Transverse colon (tissue), 3 donors: ENCODE data around the gene TEK.

ENCODE experiments used
- CTCF ChIP-seq, 5 experiments: fragments of 200-600 bp in 3 of 5; fragments of 450-650 bp in 2 of 5; sonication (generic) in 3 of 5; IDR thresholded peaks; 1 replicate in 2 of 5; 2 replicates in 3 of 5; pipeline ENCODE4 v1.5.1; 2016 to 2017; ENCODE audit warnings: antibody characterized with exemption in 5 of 5, inconsistent platforms in 3 of 5, mild to moderate bottlenecking in 2 of 5, moderate library complexity in 1 of 5
- EP300 ChIP-seq: sonication (generic); formaldehyde crosslinking; IDR thresholded peaks from one replicate; pipeline ENCODE4 v1.6.1; 2017; ENCODE audit warnings: antibody characterized with exemption, low read depth
- POLR2A ChIP-seq: fragments of 450-650 bp; IDR thresholded peaks from one replicate; pipeline ENCODE4 v1.6.1; 2016; ENCODE audit warnings: antibody characterized with exemption, mild to moderate bottlenecking, moderate library complexity

GRCh38 chr9:27179245-27179865 is 70.3 kb downstream of the TEK start:
- TF ChIP-seq CTCF (IDR thresholded peaks at IDR 0.05) (no peak), POLR2A (no peak), EP300 (no peak)
